IMR-90 (cell line): ENCODE results near the gene SYNE2. TPM values are rescaled to one million over a fixed set of nuclear protein-coding genes. Genes with fewer than 3 reads are reported as not detected.

Experiments
- ATAC-seq: fragments of 200-7000 bp; cut with Tn5 transposase; 2 replicates; pipeline ENCODE4 v1.9.1; 2020; ENCODE audit warnings: low read depth, mild to moderate bottlenecking, moderate library complexity
- BruUV-seq: library from RNA; stranded (reverse); fragments of 400-500 nt; replicated peaks from 2 replicates; lab custom pipeline; 2021; lab: Mats Ljungman, UMichigan
- CTCF ChIA-PET: fragments of 300-600 bp; formaldehyde crosslinking; extraction: SDS; loops from one replicate; lab custom pipeline; 2021; ENCODE audit warnings: antibody characterized with exemption; lab: Yijun Ruan, JAX
- POLR2A ChIA-PET: fragments of 300-600 bp; sonication (Branson Sonifier 250); formaldehyde crosslinking; loops from one replicate; lab custom pipeline; 2022; ENCODE audit warnings: antibody characterized with exemption; ENCODE audit not compliant: unreplicated experiment; lab: Charles Lee
- DNase-seq: peaks from one replicate; pipeline ENCODE4 v3.0.0; 2013
- H2AFZ ChIP-seq: replicated peaks from 2 replicates; pipeline ENCODE3; 2013; ENCODE audit warnings: low read length, mild to moderate bottlenecking; ENCODE audit not compliant: poor library complexity
- H2AK5ac ChIP-seq: 2 replicates; pipeline ENCODE4 v1.6.1; 2013; ENCODE audit warnings: low read depth, low read length, inconsistent platforms
- H2AK9ac ChIP-seq: replicated peaks from 2 replicates; pipeline ENCODE3; 2013; ENCODE audit warnings: mild to moderate bottlenecking, low read depth, low read length, moderate library complexity; ENCODE audit not compliant: poor library complexity
- H2BK120ac ChIP-seq: 2 replicates; pipeline ENCODE4 v1.6.1; 2013; ENCODE audit warnings: low read depth, low read length, inconsistent platforms
- H2BK15ac ChIP-seq: 3 replicates; pipeline ENCODE4 v1.6.1; 2013; ENCODE audit warnings: low read depth, low read length, inconsistent platforms
- H2BK20ac ChIP-seq: 2 replicates; pipeline ENCODE4 v1.6.1; 2013; ENCODE audit warnings: low read depth, mild to moderate bottlenecking, inconsistent platforms, low read length, moderate library complexity
- H2BK5ac ChIP-seq: 2 replicates; pipeline ENCODE4 v1.6.1; 2013; ENCODE audit warnings: mild to moderate bottlenecking, low read depth, low read length, inconsistent platforms; ENCODE audit not compliant: poor library complexity, severe bottlenecking
- H3K14ac ChIP-seq: replicated peaks from 2 replicates; pipeline ENCODE4 v1.6.1; 2013; ENCODE audit warnings: low read depth, low read length, inconsistent platforms
- H3K18ac ChIP-seq: 2 replicates; pipeline ENCODE4 v1.6.1; 2013; ENCODE audit warnings: low read depth, low read length, control low read depth
- H3K23ac ChIP-seq: 2 replicates; pipeline ENCODE4 v1.6.1; 2013; ENCODE audit warnings: low read depth, low read length, inconsistent platforms
- H3K27ac ChIP-seq: 2 replicates; pipeline ENCODE4 v1.5.1; 2013; ENCODE audit warnings: mild to moderate bottlenecking, control low read depth, low read length; ENCODE audit not compliant: insufficient read depth
- H3K27me3 ChIP-seq: 2 replicates; pipeline ENCODE4 v1.6.1; 2013; ENCODE audit warnings: low read length; ENCODE audit not compliant: control insufficient read depth, insufficient read depth
- H3K36me3 ChIP-seq: 2 replicates; pipeline ENCODE4 v1.6.1; 2013; ENCODE audit warnings: low read length, mixed read lengths; ENCODE audit not compliant: control insufficient read depth, insufficient read depth
- H3K4ac ChIP-seq: 2 replicates; pipeline ENCODE4 v1.6.1; 2013; ENCODE audit warnings: low read depth, low read length, inconsistent platforms
- H3K4me1 ChIP-seq: 2 replicates; pipeline ENCODE4 v1.6.1; 2013; ENCODE audit warnings: low read length, mixed read lengths; ENCODE audit not compliant: control insufficient read depth, insufficient read depth
- H3K4me2 ChIP-seq: 2 replicates; pipeline ENCODE4 v1.6.1; 2013; ENCODE audit warnings: low read depth, mild to moderate bottlenecking, control low read depth, low read length, moderate library complexity
- H3K4me3 ChIP-seq: 2 replicates; pipeline ENCODE4 v1.5.1; 2013; ENCODE audit warnings: low read depth, mild to moderate bottlenecking, control low read depth, low read length, moderate library complexity; ENCODE audit not compliant: insufficient read depth
- H3K56ac ChIP-seq: 2 replicates; pipeline ENCODE4 v1.6.1; 2013; ENCODE audit warnings: low read length, inconsistent platforms; ENCODE audit not compliant: insufficient read depth; ENCODE audit errors: extremely low read depth
- H3K79me1 ChIP-seq, 2 experiments: 2 replicates each; pipeline ENCODE4 v1.6.1; 2013; ENCODE audit warnings: low read length in 2 of 2, inconsistent platforms in 1 of 2, low read depth in 1 of 2
- H3K9ac ChIP-seq: 2 replicates; pipeline ENCODE4 v1.6.1; 2013; ENCODE audit warnings: low read depth, low read length, control low read depth
- H3K9me1 ChIP-seq: 2 replicates; pipeline ENCODE4 v1.6.1; 2013; ENCODE audit warnings: low read length, inconsistent platforms; ENCODE audit not compliant: insufficient read depth
- H3K9me3 ChIP-seq: 2 replicates; pipeline ENCODE4 v1.6.1; 2013; ENCODE audit warnings: low read length; ENCODE audit not compliant: control insufficient read depth, insufficient read depth
- H4K20me1 ChIP-seq: 2 replicates; pipeline ENCODE4 v1.6.1; 2013; ENCODE audit warnings: low read length, inconsistent platforms; ENCODE audit not compliant: insufficient read depth
- H4K5ac ChIP-seq: 2 replicates; pipeline ENCODE4 v1.6.1; 2013; ENCODE audit warnings: mild to moderate bottlenecking, low read depth, low read length, control low read depth
- H4K8ac ChIP-seq, 2 experiments: 2 replicates each; pipeline ENCODE4 v1.6.1; 2013; ENCODE audit warnings: low read depth in 2 of 2, low read length in 2 of 2, control low read depth in 1 of 2, inconsistent platforms in 1 of 2
- H4K91ac ChIP-seq: 2 replicates; pipeline ENCODE4 v1.6.1; 2013; ENCODE audit warnings: low read depth, low read length, inconsistent platforms; ENCODE audit not compliant: insufficient read depth
- MAFK ChIP-seq: IDR thresholded peaks from 2 replicates; pipeline ENCODE4 v1.6.1; 2012; ENCODE audit warnings: low read depth, low read length, improper control_type of control experiment
- RCOR1 ChIP-seq: IDR thresholded peaks from 2 replicates; pipeline ENCODE4 v1.6.1; 2012; ENCODE audit warnings: mild to moderate bottlenecking, low read length, improper control_type of control experiment; ENCODE audit not compliant: insufficient replicate concordance
- WGBS, 2 experiments: methylation state at CpG; one replicate each; pipeline versions ENCODE4 v1.1.5 to v1.1.7; 2013; ENCODE audit warnings: missing lambda C conversion rate in 2 of 2; ENCODE audit not compliant: insufficient read length in 1 of 2; ENCODE audit errors: extremely low coverage in 2 of 2; 5-methylcytosine and 5-hydroxymethylcytosine counted together
- dilution Hi-C: fragments of 300-500 bp; cut with HindIII; formaldehyde crosslinking; loops from one replicate; pipeline ENCODE4 v1.14.3; 2018; ENCODE audit warnings: low sequenced_read_pairs; ENCODE audit not compliant: unreplicated experiment
- in situ Hi-C: fragments of 300-500 bp; cut with MboI; formaldehyde crosslinking; loops from 3 replicates; pipeline ENCODE4 v1.14.3; 2019; ENCODE audit warnings: low sequenced_read_pairs, inconsistent platforms, mixed read lengths
- intact Hi-C: fragments of 100-400 bp; cut with micrococcal nuclease; formaldehyde crosslinking; loops from 2 replicates; pipeline ENCODE4 v1.10.0; 2022
- polyA plus RNA-seq, 3 experiments: library from polyadenylated mRNA; depleted of rRNA; stranded (reverse); fragments of >200 nt; gene quantifications; 2 replicates each; pipeline ENCODE4 v1.2.3, GENCODE V29; 2012; ENCODE audit warnings: low replicate concordance in 1 of 3
- total RNA-seq: library from RNA; depleted of rRNA; stranded (reverse); fragments of >200 nt; gene quantifications from 2 replicates; pipeline ENCODE4 v1.2.3, GENCODE V29; 2012
- TF ChIP-seq, protein P1 (sequence below): fragments of 150-350 bp; IDR thresholded peaks from 2 replicates; pipeline ENCODE4 v1.6.1; 2017; ENCODE audit warnings: mild to moderate bottlenecking, antibody characterized with exemption, low read length, low read depth

The SYNE2 gene
- total and polyA plus RNA-seq, 2 of the 4 experiments (the other 2 are of a cell fraction), result 5.2 to 28.9 TPM

DNA sequence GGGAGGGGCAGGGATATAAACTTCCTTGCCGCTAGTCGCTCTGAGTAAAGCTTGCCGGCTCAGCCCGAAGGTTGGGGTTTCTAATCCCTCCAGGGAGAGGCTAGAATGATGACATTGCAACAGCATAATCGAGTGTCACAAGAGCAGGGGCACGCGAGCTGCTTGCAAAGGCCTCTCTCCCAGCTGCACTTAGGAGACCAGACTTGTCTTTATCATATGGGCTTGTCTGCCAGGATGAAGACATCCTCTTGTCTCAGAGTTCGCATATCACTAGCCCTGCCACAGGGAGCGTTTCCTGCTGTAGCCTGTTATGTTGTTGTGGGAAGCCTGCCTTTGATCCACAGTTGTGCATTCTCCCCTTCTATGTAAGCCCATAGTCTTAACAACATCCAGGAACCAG is 261.4 kb downstream of the SYNE2 start (continued):
- TF ChIP-seq RCOR1, result no peak
- TF ChIP-seq, protein P1, sequence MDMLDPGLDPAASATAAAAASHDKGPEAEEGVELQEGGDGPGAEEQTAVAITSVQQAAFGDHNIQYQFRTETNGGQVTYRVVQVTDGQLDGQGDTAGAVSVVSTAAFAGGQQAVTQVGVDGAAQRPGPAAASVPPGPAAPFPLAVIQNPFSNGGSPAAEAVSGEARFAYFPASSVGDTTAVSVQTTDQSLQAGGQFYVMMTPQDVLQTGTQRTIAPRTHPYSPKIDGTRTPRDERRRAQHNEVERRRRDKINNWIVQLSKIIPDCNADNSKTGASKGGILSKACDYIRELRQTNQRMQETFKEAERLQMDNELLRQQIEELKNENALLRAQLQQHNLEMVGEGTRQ, result no peak

DNA sequence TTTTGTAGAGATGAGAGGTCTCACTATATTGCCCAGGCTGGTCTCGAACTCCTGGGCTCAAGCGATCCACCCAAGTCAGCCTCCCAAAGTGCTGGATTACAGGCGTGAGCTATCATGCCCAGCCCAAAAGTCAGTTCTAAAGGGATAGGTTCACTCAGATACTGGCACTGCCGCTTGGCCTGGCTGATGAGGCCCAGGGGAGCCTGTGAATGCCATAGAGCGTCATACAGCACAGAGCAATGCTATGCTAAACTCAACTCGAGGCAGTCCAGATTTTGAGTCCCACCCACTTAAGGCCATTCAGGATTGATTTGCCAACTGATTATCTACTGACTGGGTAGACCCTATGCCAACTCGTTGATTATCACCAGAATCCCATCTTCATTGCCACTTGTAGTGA is 262.0 kb downstream of the SYNE2 start:
- ChIA-PET POLR2A (no interaction called here), CTCF (interaction anchor here (0.5 kb wide), 1 partner anchor 15 kb away, joined by 3 read pairs; no protein-coding TSS in a partner anchor)
- dilution Hi-C loops, result no loop called here

More for the DNA sequence above, 262.0 kb downstream of the SYNE2 start:
- Histone ChIP-seq H4K91ac (no peak overlapping the region), H3K9ac (no peak overlapping the region), H4K5ac (no peak overlapping the region), H2AK9ac (no peak overlapping the region), H3K79me1 (no peaks in the 10 kb centered on the region), H3K9me3 (no peaks in the 10 kb centered on the region), H4K8ac (no peak overlapping the region), H2BK120ac (no peak overlapping the region), H3K23ac (no peak overlapping the region), H3K4me2 (no peak overlapping the region), H2BK15ac (no peak overlapping the region), H3K27me3 (no peaks in the 10 kb centered on the region), H2BK20ac (no peak overlapping the region), H3K27ac (no peak overlapping the region), H3K4me1 (peaks cover 6% of the 10 kb centered on the region), H3K9me1 (no peaks in the 10 kb centered on the region; the same call in 1 of the 2 replicates), H2AK5ac (no peak overlapping the region), H3K4me3 (no peak overlapping the region), H3K4ac (no peak overlapping the region), H2BK5ac (no peak overlapping the region), H2AFZ (no peak overlapping the region), H3K36me3 (no peaks in the 10 kb centered on the region), H3K18ac (no peak overlapping the region), H3K14ac (no peak overlapping the region), H3K56ac (no peak overlapping the region), H4K20me1 (no peaks in the 10 kb centered on the region)
- WGBS, 2 experiments, result 96% methylated on average over 6 of the region's 7 CpGs; no CpG with 5 or more reads in 1 of the 2 experiments
- in situ Hi-C loops, result no loop called here
- TF ChIP-seq MAFK, result no peak
- intact Hi-C loops, result no loop called here
- no peak for ATAC-seq
- DNase-seq, result no peak
- BruUV-seq, result no TSS peak
